Measurements from ENCODE around the gene FBXO42. TPM values are rescaled to one million over a fixed set of nuclear protein-coding genes. Genes with fewer than 3 reads are reported as not detected.

Gene FBXO42
- total RNA-seq, 1 donor, result 16.3 TPM

GRCh38 chr1:16294219-16295212, 57.8 kb downstream of the FBXO42 start:
- TF ChIP-seq CTCF (IDR thresholded peaks at IDR 0.05; ENCODE audit: extremely low read depth, low read depth, low read length), result no peak
- Histone ChIP-seq H3K27ac (ENCODE audit: low read depth, low read length) (no peak overlapping the region), H4K20me1 (ENCODE audit: insufficient read depth, low read length) (peaks cover 14% of the 10 kb centered on the region), H3K4me1 (ENCODE audit: insufficient read depth, low read length) (no peaks in the 10 kb centered on the region), H3K79me2 (ENCODE audit: insufficient read depth, low read length) (peaks cover 2% of the 10 kb centered on the region), H2AFZ (ENCODE audit: low read length) (no peak overlapping the region), H3K36me3 (ENCODE audit: insufficient read depth, low read length) (peaks cover 19% of the 10 kb centered on the region), H3K4me3 (ENCODE audit: insufficient read depth, low read length) (no peak overlapping the region), H3K9me3 (ENCODE audit: low read depth, low read length) (no peaks in the 10 kb centered on the region), H3K4me2 (ENCODE audit: insufficient read depth, low read length) (no peak overlapping the region), H3K27me3 (ENCODE audit: insufficient read depth, low read length) (no peaks in the 10 kb centered on the region)
- peak; percentile 35 for DNase-seq (ENCODE audit: insufficient read length, low spot score, missing footprints)

- Histone ChIP-seq H3K36me3 (ENCODE audit: insufficient read depth, low read length) (peaks cover 19% of the 10 kb centered on the region), H3K79me2 (ENCODE audit: insufficient read depth, low read length) (peaks cover 4% of the 10 kb centered on the region), H4K20me1 (ENCODE audit: insufficient read depth, low read length) (peaks cover 14% of the 10 kb centered on the region)
Observed at GRCh38 chr1:16293538-16293937, 58.7 kb downstream of the FBXO42 start.

GRCh38 chr1:16292739-16293138, 59.5 kb downstream of the FBXO42 start:
- Histone ChIP-seq H3K4me2 (ENCODE audit: insufficient read depth, low read length) (no peak overlapping the region), H3K4me3 (ENCODE audit: insufficient read depth, low read length) (no peak overlapping the region), H3K9me3 (ENCODE audit: low read depth, low read length) (no peaks in the 10 kb centered on the region), H4K20me1 (ENCODE audit: insufficient read depth, low read length) (peaks cover 14% of the 10 kb centered on the region), H3K27me3 (ENCODE audit: insufficient read depth, low read length) (no peaks in the 10 kb centered on the region), H3K79me2 (ENCODE audit: insufficient read depth, low read length) (peaks cover 4% of the 10 kb centered on the region), H2AFZ (ENCODE audit: low read length) (no peak overlapping the region), H3K27ac (ENCODE audit: low read depth, low read length) (no peak overlapping the region), H3K4me1 (ENCODE audit: insufficient read depth, low read length) (no peaks in the 10 kb centered on the region), H3K36me3 (ENCODE audit: insufficient read depth, low read length) (peaks cover 19% of the 10 kb centered on the region)
- DNase-seq (ENCODE audit: insufficient read length, low spot score, missing footprints), result no peak
- TF ChIP-seq CTCF (IDR thresholded peaks at IDR 0.05; ENCODE audit: extremely low read depth, low read depth, low read length), result no peak

More at GRCh38 chr1:16293538-16293937, 58.7 kb downstream of the FBXO42 start:
- no peak for TF ChIP-seq CTCF (IDR thresholded peaks at IDR 0.05; ENCODE audit: extremely low read depth, low read depth, low read length)
- Histone ChIP-seq H3K4me1 (ENCODE audit: insufficient read depth, low read length) (no peaks in the 10 kb centered on the region), H2AFZ (ENCODE audit: low read length) (no peak overlapping the region), H3K4me3 (ENCODE audit: insufficient read depth, low read length) (no peak overlapping the region), H3K9me3 (ENCODE audit: low read depth, low read length) (no peaks in the 10 kb centered on the region), H3K4me2 (ENCODE audit: insufficient read depth, low read length) (no peak overlapping the region), H3K27ac (ENCODE audit: low read depth, low read length) (no peak overlapping the region), H3K27me3 (ENCODE audit: insufficient read depth, low read length) (no peaks in the 10 kb centered on the region)
- DNase-seq (ENCODE audit: insufficient read length, low spot score, missing footprints), result no peak

GRCh38 chr1:16289959-16290358, 62.3 kb downstream of the FBXO42 start:
- no peaks in the 10 kb centered on the region for H3K4me1 ChIP-seq (ENCODE audit: insufficient read depth, low read length)
- no peak overlapping the region for H3K27ac ChIP-seq (ENCODE audit: low read depth, low read length)
- H2AFZ ChIP-seq (ENCODE audit: low read length), result no peak overlapping the region
- H4K20me1 ChIP-seq (ENCODE audit: insufficient read depth, low read length), result peaks cover 10% of the 10 kb centered on the region
- no peak for TF ChIP-seq CTCF (IDR thresholded peaks at IDR 0.05; ENCODE audit: extremely low read depth, low read depth, low read length)
- no peak for DNase-seq (ENCODE audit: insufficient read length, low spot score, missing footprints)
- H3K79me2 ChIP-seq (ENCODE audit: insufficient read depth, low read length), result peaks cover 8% of the 10 kb centered on the region
- no peaks in the 10 kb centered on the region for H3K27me3 ChIP-seq (ENCODE audit: insufficient read depth, low read length)
- H3K4me2 ChIP-seq (ENCODE audit: insufficient read depth, low read length), result no peak overlapping the region
- H3K36me3 ChIP-seq (ENCODE audit: insufficient read depth, low read length), result peaks cover 13% of the 10 kb centered on the region
- no peak overlapping the region for H3K4me3 ChIP-seq (ENCODE audit: insufficient read depth, low read length)
- H3K9me3 ChIP-seq (ENCODE audit: low read depth, low read length), result no peaks in the 10 kb centered on the region
